Femur (tissue), 1 donor: ENCODE results near the gene ZFHX3.
"Not testable (repeated sequence)": the region's sequence is repeated elsewhere in the genome, so short reads cannot be mapped to it uniquely, and the experiment has no call there.

Experiments used
- DNase-seq: peaks from one replicate; pipeline ENCODE4 v3.0.0-alpha.2; 2017

The ZFHX3 gene

GRCh38 chr16:73047536-73048291 is at the start of gene ZFHX3:
Gene ZFHX3, minus strand, starts transcription at chr16:73048128. Its CDS starts 87,983 bp downstream, at chr16:72960145.
- peak; percentile 89 for DNase-seq

- no peak for DNase-seq
Measured at GRCh38 chr16:73096510-73096909, 48.6 kb upstream of the ZFHX3 start.

GRCh38 chr16:73095885-73096421 is 48.0 kb upstream of the ZFHX3 start:
- DNase-seq = peak; percentile 53

GRCh38 chr16:73095142-73095820 is 47.4 kb upstream of the ZFHX3 start:
- no peak for DNase-seq

GRCh38 chr16:73094371-73094770 is 46.4 kb upstream of the ZFHX3 start:
- no peak for DNase-seq

GRCh38 chr16:73093146-73094144 is 45.5 kb upstream of the ZFHX3 start:
- DNase-seq = peak; percentile 53

- no peak for DNase-seq
Measured at GRCh38 chr16:73092236-73092781, 44.4 kb upstream of the ZFHX3 start.

- DNase-seq = no peak
Measured at GRCh38 chr16:73091174-73091573, 43.2 kb upstream of the ZFHX3 start.

- DNase-seq = no peak
Measured at GRCh38 chr16:73089420-73089819, 41.5 kb upstream of the ZFHX3 start.

- DNase-seq = no peak
Measured at GRCh38 chr16:73086108-73086507, 38.2 kb upstream of the ZFHX3 start.

GRCh38 chr16:73083271-73083670 is 35.3 kb upstream of the ZFHX3 start:
- DNase-seq = no peak

GRCh38 chr16:73082634-73083051 is 34.7 kb upstream of the ZFHX3 start:
- not testable (repeated sequence) for DNase-seq

GRCh38 chr16:73080931-73081330 is 33.0 kb upstream of the ZFHX3 start:
- no peak for DNase-seq

GRCh38 chr16:73076324-73076810 is 28.4 kb upstream of the ZFHX3 start:
- no peak for DNase-seq

- no peak for DNase-seq
Measured at GRCh38 chr16:73074382-73074781, 26.5 kb upstream of the ZFHX3 start.

- DNase-seq = not testable (repeated sequence)
Measured at GRCh38 chr16:73072051-73072450, 24.1 kb upstream of the ZFHX3 start.

GRCh38 chr16:73071131-73071940 is 23.4 kb upstream of the ZFHX3 start:
- DNase-seq = peak; percentile 75

- no peak for DNase-seq
Measured at GRCh38 chr16:73069581-73070262, 21.8 kb upstream of the ZFHX3 start.

GRCh38 chr16:73068541-73069401 is 20.8 kb upstream of the ZFHX3 start:
- peak; percentile 76 for DNase-seq
